AG04450 (cell line): ENCODE data around the gene DENND6B. TPM values are rescaled to one million over a fixed set of nuclear protein-coding genes. Genes with fewer than 3 reads are reported as not detected.

Experiments used
- CTCF ChIA-PET: fragments of 300-600, 350-600 bp; formaldehyde crosslinking; extraction: SDS; loops from one replicate; lab custom pipeline; 2022; ENCODE audit warnings: antibody characterized with exemption, inconsistent platforms; lab: Charles Lee
- POLR2A ChIA-PET: fragments of 350-600 bp; formaldehyde crosslinking; extraction: SDS; loops from one replicate; lab custom pipeline; 2021; ENCODE audit warnings: antibody characterized with exemption, inconsistent platforms; lab: Yijun Ruan, JAX
- DNase-seq: peaks from one replicate; pipeline ENCODE4 v3.0.0-alpha.2; 2011; ENCODE audit warnings: low read depth, low spot score
- H3K27ac ChIP-seq: one replicate; pipeline ENCODE4 v1.5.1; 2012; ENCODE audit warnings: low read depth, low read length, control low read depth
- H3K27me3 ChIP-seq: one replicate; pipeline ENCODE4 v1.6.0; 2012; ENCODE audit warnings: low read length; ENCODE audit not compliant: control insufficient read depth, insufficient read depth
- H3K4me3 ChIP-seq: 2 replicates; pipeline ENCODE4 v1.5.1; 2011; ENCODE audit warnings: mild to moderate bottlenecking, low read depth, low read length, control low read depth
- H3K9me3 ChIP-seq: 2 replicates; pipeline ENCODE4 v1.5.1; 2012; ENCODE audit warnings: low read length; ENCODE audit not compliant: control insufficient read depth, insufficient read depth
- CTCF ChIP-seq: IDR thresholded peaks from 2 replicates; pipeline ENCODE4 v1.5.1; 2011; ENCODE audit warnings: low read depth, low read length, control low read depth, inconsistent platforms
- polyA plus RNA-seq: library from polyadenylated mRNA; depleted of rRNA; stranded (reverse); fragments of >200 nt; gene quantifications from 2 replicates; pipeline ENCODE4 v1.2.3, GENCODE V29; 2011

Gene DENND6B
- polyA plus RNA-seq, 1 experiment, result 2.4 TPM

GRCh38 chr22:50280022-50280707 lies 46.6 kb downstream of the DENND6B start:
- Histone ChIP-seq H3K4me3 (no peak overlapping the region), H3K27ac (no peak overlapping the region), H3K9me3 (peaks cover 21% of the 10 kb centered on the region; the same call in 1 of the 2 replicates), H3K27me3 (no peaks in the 10 kb centered on the region)
- CTCF ChIA-PET, result interaction anchor here (1.5 kb wide), 1 partner anchor 62 kb away, joined by 4 read pairs; no protein-coding TSS in a partner anchor
- POLR2A ChIA-PET, result no interaction called here
- TF ChIP-seq CTCF, result no peak
- DNase-seq, result no peak

GRCh38 chr22:50278956-50279619 lies 47.7 kb downstream of the DENND6B start:
- no peak for TF ChIP-seq CTCF
- H3K27ac ChIP-seq, result no peak overlapping the region
- H3K4me3 ChIP-seq, result no peak overlapping the region
- DNase-seq, result no peak
- H3K27me3 ChIP-seq, result no peaks in the 10 kb centered on the region
- ChIA-PET POLR2A (no interaction called here), CTCF (interaction anchor here (1.5 kb wide), 1 partner anchor 63 kb away, joined by 4 read pairs; no protein-coding TSS in a partner anchor)
- peaks cover 16% of the 10 kb centered on the region; the same call in 1 of the 2 replicates for H3K9me3 ChIP-seq

GRCh38 chr22:50278461-50278860 lies 48.4 kb downstream of the DENND6B start:
- CTCF ChIA-PET, result interaction anchor here (1.5 kb wide), 1 partner anchor 64 kb away, joined by 4 read pairs; no protein-coding TSS in a partner anchor
- peaks cover 15% of the 10 kb centered on the region; the same call in 1 of the 2 replicates for H3K9me3 ChIP-seq
- DNase-seq, result no peak
- no peak overlapping the region for H3K27ac ChIP-seq
- no peaks in the 10 kb centered on the region for H3K27me3 ChIP-seq
- POLR2A ChIA-PET, result no interaction called here
- no peak overlapping the region for H3K4me3 ChIP-seq
- TF ChIP-seq CTCF, result no peak

- CTCF ChIA-PET, result no interaction called here
- POLR2A ChIA-PET, result no interaction called here
- Histone ChIP-seq H3K27me3 (no peaks in the 10 kb centered on the region), H3K9me3 (peaks cover 15% of the 10 kb centered on the region; the same call in 1 of the 2 replicates), H3K4me3 (no peak overlapping the region), H3K27ac (no peak overlapping the region)
- DNase-seq, result no peak
- TF ChIP-seq CTCF, result no peak
Observed at GRCh38 chr22:50277761-50278160, 49.1 kb downstream of the DENND6B start.

GRCh38 chr22:50276143-50276542 lies 50.7 kb downstream of the DENND6B start:
- no peak overlapping the region for H3K27ac ChIP-seq
- CTCF ChIA-PET, result interaction anchor here (0.6 to 1.6 kb wide), 4 partner anchors 13 to 66 kb away, joined by 4 to 7 read pairs (median 4); no protein-coding TSS in a partner anchor
- no peaks in the 10 kb centered on the region for H3K27me3 ChIP-seq
- H3K4me3 ChIP-seq, result no peak overlapping the region
- peaks cover 15% of the 10 kb centered on the region; the same call in 1 of the 2 replicates for H3K9me3 ChIP-seq
- POLR2A ChIA-PET, result interaction anchor here (0.8 kb wide), 1 partner anchor 9 kb away, joined by 6 read pairs; no protein-coding TSS in a partner anchor
- DNase-seq, result no peak
- TF ChIP-seq CTCF, result peak; percentile 35
